Measurements from ENCODE around the gene PSMD11.
"Not testable (repeated sequence)": the region's sequence is repeated elsewhere in the genome, so short reads cannot be mapped to it uniquely, and the experiment has no call there.

DNA sequence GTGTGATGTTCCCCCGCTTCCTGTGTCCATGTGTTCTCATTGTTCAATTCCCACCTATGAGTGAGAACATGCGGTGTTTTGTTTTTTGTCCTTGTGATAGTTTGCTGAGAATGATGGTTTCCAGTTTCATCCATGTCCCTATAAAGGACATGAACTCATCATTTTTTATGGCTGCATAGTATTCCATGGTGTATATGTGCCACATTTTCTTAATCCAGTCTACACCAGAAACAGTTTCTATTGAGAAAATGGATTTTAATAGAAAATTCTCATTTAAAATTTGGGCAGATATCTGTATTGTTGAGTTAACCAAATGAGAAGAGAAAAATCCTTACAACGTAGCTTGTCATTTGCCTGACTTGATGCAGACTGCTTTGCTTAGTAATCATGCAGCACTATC lies 34.2 kb upstream of the PSMD11 start:
- TF ChIP-seq, protein P1, sequence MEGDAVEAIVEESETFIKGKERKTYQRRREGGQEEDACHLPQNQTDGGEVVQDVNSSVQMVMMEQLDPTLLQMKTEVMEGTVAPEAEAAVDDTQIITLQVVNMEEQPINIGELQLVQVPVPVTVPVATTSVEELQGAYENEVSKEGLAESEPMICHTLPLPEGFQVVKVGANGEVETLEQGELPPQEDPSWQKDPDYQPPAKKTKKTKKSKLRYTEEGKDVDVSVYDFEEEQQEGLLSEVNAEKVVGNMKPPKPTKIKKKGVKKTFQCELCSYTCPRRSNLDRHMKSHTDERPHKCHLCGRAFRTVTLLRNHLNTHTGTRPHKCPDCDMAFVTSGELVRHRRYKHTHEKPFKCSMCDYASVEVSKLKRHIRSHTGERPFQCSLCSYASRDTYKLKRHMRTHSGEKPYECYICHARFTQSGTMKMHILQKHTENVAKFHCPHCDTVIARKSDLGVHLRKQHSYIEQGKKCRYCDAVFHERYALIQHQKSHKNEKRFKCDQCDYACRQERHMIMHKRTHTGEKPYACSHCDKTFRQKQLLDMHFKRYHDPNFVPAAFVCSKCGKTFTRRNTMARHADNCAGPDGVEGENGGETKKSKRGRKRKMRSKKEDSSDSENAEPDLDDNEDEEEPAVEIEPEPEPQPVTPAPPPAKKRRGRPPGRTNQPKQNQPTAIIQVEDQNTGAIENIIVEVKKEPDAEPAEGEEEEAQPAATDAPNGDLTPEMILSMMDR (IDR thresholded peaks at IDR 0.05), result not testable (repeated sequence)
- not testable (repeated sequence) for TF ChIP-seq POLR2A (IDR thresholded peaks at IDR 0.05)
